Measurements from ENCODE around the gene CACNA1S.

The CACNA1S gene

DNA sequence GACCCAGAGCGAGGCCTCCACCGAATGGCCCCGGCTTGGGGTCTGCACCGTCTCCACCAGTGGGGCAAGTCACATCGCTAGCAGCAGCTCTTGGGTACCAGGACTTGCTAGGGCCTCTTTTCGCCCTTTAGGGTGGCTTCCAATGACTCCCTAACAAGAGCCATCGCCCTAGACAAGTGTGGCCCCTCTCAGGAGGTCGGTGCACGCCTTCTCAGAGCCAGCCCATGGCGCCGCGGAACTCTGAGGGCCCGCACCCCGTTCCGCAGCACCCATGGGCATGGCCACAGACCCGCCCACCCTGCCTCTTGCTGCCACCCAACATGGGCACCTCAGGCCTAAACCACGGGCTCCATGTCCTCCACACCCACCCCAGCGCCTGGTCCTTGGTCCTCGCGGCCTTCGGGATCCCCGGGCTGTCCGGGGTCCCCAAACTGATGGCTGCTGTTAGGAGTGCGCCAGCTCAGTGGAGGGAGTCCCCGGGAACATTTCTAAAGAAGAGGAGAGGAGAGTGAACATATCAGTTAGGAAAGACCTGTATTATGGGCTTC is 3.2 kb upstream of the CACNA1S start:
- DNase-seq, result no peak

DNA sequence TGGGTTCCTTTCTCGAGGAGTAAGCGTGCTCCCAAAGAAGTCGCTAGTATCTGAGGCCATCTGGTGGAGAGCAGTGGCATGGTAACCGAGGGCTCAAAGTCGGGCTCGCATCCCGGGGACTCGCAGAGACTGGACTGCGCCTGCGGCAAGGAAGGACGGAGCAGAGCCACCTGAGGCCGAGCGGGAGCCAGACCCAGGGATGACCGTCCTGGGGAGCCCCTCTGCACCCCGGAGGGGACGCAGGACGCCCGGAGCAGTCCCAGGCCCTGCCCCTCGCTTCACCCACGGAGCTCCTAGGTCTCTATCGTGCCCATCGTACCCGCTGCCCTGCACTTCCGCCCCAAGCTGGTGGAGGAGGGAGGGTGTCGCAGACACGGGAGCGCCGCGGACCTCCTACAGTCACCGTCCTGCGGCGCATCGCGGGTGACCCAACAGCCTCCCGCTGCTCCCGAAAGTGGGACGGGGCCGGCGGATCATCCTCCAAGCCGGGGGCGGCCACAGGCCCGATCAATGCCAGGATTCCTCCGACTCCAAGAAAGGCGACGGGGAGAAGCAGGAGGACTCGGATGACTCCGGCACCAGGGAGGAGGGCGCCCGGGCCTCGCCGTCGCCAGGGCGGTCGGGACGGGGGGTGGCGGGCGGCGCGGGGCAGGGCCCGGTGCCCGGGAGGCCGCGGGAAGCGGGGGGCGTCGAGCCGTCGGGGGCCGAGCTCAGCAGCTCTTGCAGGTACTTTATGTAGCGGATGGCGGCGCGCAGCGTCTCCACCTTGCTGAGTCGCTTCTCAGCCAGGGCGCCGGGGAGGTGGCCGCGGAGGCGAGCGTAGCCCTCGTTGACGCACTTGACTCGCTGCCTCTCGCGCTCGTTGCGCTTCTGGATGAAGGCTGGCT is 2.3 kb upstream of the CACNA1S start:
- peak; percentile 88 for DNase-seq

DNA sequence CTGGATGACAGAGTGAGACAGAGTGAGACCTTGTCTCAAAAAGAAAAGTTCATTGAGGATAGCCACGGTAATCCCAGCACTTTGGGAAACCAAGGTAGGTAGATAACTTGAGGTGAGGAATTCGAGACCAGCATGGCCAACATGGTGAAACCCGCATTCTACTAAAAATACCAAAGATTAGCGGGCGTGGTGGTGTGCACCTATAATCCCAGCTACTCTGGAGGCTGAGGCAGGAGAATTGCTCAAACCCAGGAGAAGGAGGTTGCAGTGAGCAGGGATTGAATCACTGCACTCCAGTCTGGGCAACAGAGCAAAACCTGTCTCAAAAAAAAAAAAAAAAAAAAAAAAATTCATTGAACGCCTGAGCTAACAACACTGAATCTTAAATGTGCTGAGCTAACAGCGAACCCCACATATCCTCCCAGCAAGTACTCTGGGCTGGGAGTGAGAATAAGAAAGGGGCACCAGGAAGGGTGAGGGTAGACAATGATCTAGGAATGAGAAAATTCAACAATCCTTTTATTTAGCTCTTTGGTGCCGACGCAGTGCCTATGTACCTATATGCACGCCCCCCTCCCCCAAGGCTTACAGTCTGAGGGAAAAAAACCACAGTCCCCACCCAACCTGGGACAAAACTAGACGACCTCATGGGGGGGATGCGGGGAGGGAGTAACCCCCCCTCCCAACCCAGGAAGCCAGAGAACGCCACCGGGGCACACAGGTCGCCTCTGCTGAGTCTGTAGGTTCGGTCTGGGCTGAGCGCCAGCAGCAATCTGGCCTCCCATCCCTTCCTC is 1.4 kb upstream of the CACNA1S start:
- no peak for DNase-seq

DNA sequence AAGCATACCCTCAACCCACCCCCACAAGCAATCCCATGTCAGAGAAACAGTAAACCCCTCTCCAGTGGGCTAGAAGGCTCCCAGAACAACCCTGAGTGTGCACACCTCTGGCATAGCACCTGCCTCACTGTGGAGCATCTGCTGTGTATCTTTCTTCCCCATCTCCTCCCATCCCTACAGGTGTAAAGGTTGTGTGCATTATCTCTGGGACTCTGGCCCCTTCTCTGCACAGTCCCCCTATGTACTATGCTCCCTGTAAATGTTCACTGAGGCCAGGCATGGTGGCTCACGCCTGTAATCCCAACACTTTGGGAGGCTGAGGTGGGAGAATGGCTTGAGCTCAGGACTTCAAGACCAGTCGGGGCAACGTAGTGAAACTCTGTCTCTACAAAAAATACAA is 700 bp upstream of the CACNA1S start:
- DNase-seq, result no peak

DNA sequence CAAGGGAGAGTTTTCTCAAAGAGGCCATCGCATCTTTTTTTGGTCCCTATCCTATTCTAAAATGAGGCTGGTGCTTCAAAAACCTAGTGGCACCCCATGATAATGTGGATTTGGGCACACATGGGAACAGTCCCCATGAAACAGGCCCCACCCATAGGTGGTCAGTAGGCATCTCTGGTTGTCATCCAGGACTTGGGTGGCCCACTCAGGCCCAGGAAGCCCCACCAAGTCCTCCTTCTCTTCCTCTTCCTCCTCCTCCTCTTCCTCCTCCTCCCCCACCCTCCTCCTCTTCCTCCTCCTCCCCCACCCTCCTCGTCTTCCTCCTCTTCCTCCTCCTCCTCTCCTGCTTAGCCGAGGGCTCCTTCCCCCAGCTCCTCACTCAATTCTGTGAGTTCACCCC is 554 bp downstream of the CACNA1S start:
- DNase-seq, result no peak

DNA sequence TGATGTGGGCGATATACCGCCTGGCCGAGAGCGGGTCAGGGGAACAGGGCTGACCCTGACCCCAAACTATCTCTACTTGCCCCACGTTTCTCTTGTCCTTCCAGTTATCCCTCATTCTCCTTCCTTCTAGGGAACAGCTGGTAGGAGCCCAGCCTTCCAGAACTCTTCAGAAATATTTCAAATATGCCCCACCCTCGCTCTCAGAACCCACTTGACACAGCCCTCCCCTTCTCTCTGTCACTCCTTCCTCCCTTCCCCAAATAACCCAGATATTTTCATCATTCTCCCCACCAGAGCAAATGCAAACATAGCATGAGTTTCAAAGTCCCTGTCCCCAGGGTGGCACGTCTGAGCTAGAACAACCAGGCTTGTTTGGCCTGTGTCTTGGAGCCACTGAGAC is 1.1 kb downstream of the CACNA1S start:
- DNase-seq, result no peak

DNA sequence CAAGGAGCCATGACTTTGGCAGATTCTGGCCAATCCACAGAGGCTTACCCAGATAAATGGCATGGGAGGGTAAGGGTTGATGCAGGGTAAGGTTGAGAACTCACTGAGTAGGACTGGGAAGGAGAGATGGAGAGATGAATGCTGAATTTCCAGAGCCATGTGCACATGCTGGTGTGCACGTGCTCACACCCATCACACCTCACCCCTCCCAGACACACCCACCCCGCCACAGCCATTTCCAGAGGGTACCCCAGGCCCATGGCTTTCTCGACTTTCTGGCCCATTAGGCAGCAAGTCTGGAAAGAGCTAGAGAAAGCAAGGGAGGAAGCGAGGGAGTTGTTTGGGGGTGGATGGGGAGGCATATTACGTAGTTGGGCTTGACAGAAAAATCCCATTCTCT is 1.6 kb downstream of the CACNA1S start:
- no peak for DNase-seq

DNA sequence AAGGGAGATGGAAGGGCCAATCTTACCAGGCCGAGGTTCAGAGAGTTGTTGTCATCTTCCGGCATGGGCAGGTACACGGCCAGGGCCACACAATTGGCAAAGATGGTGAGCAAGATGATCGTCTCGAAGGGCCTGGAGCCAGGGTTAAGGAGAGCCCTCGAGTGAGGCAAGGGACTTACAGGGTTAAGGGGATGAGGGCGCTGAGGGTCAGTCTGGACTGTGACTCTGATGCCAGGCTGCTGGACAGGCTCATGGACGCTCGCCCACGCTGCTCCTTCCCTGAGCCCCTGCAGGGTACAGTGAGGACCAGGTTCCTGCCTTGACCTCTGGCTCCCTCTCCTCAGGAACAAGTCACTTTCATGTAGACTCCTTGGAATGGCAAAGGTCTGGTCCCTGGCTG is 2.1 kb downstream of the CACNA1S start:
- DNase-seq, result no peak

DNA sequence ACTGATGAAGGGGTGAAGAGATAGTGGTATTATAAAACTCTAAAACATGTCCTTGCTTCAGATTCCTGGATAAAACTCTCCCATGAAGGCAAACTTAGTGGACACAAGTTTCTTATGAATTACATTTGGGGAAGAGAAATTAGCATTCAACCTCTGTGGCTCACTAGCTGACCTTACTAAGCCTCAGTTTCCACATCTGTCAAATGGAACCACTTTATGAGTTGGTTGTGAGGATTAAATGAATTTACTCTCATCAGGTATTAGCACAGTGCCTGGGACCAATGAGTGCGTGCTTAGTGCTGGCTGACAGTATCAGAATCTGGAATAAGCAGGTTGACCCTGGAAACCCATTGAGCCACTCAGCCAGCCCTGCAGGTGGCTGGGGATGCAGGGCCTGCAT is 2.6 kb downstream of the CACNA1S start:
- no peak for DNase-seq

DNA sequence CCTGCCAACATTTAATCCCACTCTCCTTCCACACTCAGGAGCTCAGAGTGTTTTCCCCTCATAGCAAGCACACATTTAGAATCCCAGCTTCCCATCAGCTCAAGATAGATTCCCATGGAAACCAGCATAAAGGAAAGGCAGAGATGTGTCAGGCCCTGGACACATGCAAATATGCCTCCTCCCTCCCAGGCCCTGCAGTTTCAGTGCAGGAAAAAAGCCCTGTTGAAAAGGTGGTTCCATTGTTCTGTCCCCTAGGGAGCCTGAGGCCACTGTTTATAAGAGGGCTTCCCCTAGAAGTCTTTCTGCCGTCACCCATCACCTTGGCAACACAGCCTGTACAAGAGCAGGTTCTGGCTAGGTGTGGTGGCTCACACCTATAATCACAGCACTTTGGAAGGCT is 3.6 kb downstream of the CACNA1S start:
- DNase-seq, result no peak

DNA sequence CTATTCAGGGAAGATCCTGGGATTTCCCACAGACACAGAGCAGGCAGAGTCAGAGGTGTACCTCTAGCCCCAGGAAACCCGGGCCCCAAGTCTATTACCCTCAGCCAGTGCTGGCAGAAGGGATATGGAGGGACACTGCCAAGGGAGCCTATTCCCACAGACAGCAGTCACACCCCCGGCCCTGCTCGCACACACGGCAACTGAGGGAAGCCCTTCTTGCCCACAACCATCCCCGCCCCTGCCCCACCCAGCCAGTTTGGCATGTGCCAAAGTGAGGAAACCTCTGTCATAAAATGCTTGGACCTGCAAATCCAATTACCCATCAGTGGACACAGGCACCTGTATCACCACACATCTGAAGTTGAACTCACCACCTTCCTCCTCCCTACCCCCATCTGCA is 6.5 kb downstream of the CACNA1S start:
- no peak for DNase-seq

DNA sequence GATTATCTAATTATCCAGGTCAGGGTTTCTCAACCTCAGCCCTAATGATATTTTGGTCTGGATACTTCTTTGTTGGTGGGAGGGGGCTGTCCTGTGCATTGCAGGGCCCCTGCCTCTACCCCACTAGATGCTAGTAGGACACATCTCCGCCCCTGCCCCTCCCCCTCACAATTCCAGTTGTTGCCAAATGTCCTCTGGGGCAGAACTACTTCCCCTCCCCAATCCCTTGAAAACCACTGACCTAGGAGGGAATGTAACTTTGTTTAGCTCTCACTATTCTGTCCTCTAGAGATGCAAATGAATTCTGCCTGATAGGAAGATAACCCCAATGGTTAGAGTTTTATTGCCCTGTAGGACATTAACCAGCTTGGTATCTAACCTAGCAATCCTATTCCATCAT is 8.1 kb downstream of the CACNA1S start:
- DNase-seq, result no peak

DNA sequence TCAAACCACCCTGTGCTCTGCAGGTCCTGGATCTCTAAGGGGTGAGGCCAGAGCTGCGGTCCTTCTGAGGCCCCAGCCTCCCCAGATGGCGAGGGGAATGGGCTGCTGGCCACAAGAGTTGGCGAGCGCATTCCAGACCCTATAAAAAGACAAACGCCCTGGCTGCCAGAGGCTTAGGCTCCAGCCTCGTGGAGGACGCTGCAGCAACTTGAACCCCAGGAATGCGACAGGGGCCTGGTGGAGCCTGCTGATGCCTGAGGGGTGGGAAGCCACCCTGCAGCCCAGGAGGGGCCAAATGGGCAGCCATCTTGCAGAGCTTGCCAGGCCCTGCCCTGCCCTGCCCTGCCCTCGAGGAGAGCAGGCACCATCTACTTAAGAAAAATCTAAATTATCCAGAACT is 8.6 kb downstream of the CACNA1S start:
- DNase-seq, result no peak

DNA sequence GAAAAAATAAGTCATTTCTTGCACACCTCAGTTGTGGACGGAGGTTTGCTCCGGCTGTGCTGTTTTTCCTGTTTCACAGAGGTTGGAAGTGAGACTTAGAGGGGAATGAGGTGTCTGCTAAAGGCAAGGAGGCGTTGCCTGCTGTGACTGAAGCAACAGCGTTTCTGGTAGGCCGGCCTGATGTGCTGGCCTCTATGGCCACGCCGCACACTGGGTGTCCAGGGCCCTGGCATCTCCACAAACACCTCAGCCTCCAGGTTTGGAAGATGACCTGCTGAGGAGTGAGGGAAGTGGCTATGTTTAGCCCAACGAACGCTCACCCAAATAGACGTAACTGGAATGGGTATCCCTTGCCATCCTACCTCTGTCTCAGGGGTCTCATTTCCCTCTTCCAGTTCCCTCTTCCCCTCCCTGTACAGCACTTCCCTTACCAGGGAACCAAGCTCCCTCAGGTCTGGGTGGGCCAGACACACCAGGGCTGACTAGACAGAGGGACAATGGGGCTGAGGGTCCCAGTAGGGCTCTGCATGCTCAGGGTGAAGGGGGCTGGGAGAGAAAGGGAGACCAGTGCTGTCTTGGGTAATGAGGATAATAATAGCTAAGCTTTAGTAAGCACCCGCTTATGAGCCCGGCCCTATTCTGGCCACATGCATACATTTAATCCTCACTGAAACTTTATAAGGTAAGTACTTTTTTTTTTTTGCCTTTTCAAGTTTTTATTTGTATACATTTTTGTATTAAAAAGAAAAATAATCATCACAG is 11.9 kb downstream of the CACNA1S start:
- no peak for DNase-seq

DNA sequence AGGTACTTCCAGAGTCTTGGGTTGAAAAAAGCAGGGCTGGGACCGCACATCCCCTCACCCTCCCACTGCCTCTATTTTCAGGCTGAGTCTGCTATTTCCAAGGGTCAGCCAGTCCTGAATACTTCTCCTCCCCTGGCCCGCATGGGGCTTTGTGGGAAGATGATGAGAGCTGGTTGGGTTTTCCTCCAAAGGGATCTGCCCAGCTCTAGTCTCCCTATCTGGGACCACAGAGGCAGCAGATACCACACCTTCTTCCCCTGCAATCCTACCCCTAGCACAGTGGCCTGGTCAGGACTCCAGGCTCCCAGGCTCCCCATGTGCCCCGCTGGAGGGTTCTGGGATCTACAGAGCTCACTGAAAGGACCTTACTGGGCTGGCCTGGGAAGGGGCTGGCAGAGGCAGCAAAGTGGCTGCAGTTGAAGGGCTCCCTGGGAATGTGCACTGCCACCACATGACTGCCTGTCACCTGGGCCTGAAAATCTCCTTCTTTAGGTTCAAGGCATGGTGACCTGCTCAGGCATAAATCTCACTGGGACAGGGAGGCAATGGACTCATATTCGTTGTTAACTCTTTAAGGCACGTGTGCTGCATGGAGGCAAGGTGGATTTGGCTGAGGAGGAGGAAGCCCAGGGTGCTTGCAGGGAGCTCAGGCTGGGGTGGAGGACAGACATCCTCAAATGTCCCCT is 13.1 kb downstream of the CACNA1S start:
- DNase-seq, result no peak

DNA sequence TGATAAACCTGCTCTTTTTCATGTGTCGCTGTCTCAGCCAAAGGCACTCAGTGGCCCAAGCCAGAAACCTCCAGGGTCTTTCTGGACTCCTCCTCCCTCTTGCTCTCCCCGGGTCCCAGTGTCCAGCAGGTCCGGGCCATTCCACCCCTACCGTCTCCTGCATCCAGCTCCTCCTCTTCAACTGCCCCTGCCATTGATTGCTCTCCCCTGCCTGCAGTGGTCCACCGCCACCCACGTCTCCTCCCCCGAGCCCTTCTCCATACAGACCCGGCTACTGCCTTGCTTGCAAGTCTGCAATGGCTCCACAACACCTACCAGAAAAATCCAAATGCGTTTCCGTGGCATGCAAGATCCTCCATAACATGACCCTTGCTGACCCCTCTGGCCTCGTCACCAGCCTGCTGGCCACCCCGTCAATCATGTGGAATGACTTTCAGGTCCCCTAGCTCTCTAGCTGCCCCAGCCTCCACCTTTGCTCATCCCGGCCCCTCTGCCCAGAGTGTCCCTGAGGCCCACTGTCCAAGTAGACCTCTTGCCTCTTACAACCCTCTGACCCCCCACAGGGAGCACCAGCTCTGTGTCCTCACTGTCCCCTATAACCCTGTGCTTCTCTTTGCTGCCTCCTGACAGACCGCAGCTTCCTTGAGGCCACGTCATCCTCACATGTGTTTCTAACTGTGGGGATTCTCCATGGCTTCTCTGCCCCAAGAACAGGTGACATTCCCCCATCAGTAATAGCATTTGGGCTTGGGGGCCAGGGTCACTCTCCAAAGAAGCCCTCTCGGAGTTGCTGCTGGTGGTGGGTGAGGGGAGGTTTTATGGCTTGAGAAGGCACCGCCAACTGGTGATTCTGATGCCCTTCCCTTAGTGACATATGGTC is 15.0 kb downstream of the CACNA1S start:
- no peak for DNase-seq

DNA sequence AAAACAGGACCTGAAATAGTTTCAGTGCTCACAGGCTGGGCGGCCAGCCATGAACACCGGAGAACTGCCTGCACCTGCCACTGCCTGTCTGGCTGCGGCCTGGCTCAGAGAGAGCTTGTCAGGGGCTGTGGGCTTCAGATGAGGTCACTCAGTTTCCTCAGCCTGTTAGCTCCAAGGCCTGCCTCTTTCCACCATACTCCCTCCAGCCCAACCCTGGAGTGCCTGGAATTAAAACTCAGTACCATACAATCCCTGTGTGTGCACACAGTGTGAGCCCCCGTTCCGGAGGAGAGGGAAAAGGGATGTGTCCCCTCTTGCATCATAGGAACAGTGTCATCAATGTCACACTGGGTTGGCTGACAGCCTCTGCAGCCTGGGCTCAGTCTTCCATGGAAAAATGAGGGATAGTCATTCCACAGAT is 16.2 kb downstream of the CACNA1S start:
- DNase-seq, result no peak

DNA sequence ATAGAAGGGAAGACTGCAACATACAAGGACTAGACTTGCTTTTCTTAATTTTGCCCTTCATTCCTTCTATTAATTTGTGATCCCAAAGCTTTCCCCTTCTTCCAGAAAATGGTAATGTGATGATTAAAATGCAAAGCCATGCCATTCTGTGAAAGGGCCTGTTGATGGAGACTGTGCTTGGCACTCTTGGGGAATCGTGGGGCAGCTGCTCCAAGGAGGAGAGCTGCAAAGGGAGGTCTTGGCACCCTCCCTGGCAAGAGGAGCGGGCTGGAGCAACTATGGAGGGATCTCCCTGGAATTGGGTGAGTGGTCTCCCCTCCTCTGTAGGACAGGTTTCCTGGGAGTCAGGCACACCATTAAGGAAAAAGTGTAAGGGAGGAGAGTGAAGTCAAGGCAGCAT is 16.6 kb downstream of the CACNA1S start:
- DNase-seq, result no peak

DNA sequence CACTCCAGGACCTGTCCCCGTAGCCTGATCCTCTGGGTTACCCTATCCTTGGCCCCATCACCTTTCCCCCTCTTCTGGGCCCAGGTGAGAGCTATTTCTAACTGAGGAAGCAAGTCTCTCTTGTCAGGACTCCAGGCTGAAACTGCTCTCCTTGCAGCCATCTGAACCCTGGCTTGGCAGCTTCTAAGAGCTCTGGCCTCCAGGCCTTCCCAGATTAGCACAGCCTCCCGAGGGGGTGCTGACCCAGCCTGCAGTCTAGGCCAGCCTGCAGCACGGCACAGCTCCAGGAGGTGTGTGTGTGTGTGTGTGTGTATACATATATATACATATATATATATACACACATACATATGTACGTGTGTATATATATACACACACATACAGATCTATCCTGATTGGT is 17.4 kb downstream of the CACNA1S start:
- no peak for DNase-seq

DNA sequence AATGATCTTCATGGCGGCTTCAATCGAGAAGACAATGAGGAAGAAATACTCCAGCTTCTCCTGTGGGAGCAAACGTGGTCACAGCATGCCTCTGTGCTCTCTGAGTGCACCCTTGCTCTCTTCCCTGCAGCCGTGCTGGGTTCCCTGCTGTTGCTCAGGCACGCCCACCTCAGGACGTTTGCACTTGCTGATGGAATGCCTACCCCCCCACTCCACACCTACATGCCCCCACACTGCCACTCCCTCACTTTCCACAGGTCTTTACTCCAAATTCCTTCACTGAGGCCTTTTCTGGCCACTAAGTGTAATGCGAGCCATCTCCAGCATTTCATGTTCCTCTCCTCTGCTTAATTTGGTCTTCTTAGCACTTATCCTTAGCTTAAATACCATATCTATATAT is 18.3 kb downstream of the CACNA1S start:
- no peak for DNase-seq

DNA sequence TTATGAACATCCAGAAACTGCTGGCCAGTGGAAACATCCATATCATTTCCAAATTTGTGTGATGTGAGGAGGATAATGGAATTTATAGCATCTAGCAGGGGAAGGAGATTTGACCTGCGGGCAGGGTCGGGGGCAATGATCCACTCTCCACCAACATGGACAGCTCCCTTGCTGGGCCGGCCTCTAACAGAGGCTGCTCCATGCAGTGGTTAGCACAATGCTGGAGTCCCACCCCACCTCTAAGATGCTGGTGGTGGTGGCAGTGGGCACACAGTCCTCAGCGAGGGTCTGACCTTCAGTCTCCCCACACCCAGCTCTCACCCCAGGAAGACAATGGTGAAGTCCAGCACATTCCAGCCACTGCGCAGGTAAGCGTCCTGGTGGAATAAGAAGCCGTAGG is 18.7 kb downstream of the CACNA1S start:
- DNase-seq, result no peak

DNA sequence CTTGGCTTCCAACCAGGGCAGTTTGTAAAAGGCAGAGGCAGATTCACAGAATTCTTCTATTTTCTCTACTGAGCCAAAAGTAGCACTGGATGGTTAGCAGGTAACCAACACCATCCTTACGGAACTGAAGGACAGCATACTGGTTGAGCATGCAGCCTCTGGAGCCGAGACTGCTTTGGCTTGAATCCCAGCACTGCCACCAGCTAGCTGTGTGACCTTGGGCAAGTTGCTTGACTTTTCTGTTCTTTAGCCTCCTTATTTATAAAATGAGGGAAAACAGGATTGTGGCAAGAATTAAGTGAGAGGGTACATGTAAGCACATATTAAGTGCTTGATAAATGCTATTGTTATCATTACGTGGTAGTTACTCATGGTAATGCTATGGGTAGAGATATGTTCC is 19.5 kb downstream of the CACNA1S start:
- no peak for DNase-seq
